22Rv1 (cell line): ENCODE data around the gene MYG1.

Source experiments
- ZFX ChIP-seq: fragments of 450-650 bp; IDR thresholded peaks from 2 replicates; pipeline ENCODE4 v1.6.1; 2017; ENCODE audit warnings: antibody characterized with exemption, borderline replicate concordance
- TF ChIP-seq, protein P1 (sequence below): fragments of 450-650 bp; IDR thresholded peaks from 2 replicates; pipeline ENCODE4 v1.5.1; 2017; ENCODE audit warnings: mild to moderate bottlenecking

GRCh38 chr12:53276511-53276910, 23.0 kb upstream of the MYG1 start:
- TF ChIP-seq, protein P1, sequence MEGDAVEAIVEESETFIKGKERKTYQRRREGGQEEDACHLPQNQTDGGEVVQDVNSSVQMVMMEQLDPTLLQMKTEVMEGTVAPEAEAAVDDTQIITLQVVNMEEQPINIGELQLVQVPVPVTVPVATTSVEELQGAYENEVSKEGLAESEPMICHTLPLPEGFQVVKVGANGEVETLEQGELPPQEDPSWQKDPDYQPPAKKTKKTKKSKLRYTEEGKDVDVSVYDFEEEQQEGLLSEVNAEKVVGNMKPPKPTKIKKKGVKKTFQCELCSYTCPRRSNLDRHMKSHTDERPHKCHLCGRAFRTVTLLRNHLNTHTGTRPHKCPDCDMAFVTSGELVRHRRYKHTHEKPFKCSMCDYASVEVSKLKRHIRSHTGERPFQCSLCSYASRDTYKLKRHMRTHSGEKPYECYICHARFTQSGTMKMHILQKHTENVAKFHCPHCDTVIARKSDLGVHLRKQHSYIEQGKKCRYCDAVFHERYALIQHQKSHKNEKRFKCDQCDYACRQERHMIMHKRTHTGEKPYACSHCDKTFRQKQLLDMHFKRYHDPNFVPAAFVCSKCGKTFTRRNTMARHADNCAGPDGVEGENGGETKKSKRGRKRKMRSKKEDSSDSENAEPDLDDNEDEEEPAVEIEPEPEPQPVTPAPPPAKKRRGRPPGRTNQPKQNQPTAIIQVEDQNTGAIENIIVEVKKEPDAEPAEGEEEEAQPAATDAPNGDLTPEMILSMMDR: no peak
- TF ChIP-seq ZFX: no peak
